GM23338 (cell line): ENCODE results near the gene CDYL.

ENCODE experiments used
- CREB1 ChIP-seq: fragments of 250-450 bp; sonication (Bioruptor Pico); IDR thresholded peaks from 2 replicates; pipeline ENCODE4 v1.5.0; 2020; ENCODE audit warnings: low read depth, mild to moderate bottlenecking, moderate library complexity
- EZH2 ChIP-seq: fragments of 200-600 bp; sonication (generic); IDR thresholded peaks from one replicate; pipeline ENCODE4 v1.8.0; 2017; ENCODE audit warnings: antibody characterized with exemption, mild to moderate bottlenecking, low read depth; ENCODE audit not compliant: unreplicated experiment
- EZH2phosphoT487 ChIP-seq: fragments of 200-600 bp; sonication (generic); IDR thresholded peaks from one replicate; pipeline ENCODE4 v1.8.1; 2018; ENCODE audit warnings: antibody characterized with exemption; ENCODE audit not compliant: unreplicated experiment
- JUNB ChIP-seq: IDR thresholded peaks from one replicate; pipeline ENCODE4 v1.6.1; 2016; ENCODE audit warnings: antibody characterized with exemption; ENCODE audit not compliant: unreplicated experiment
- NANOG ChIP-seq: IDR thresholded peaks from 2 replicates; pipeline ENCODE4 v1.6.1; 2016; ENCODE audit warnings: antibody characterized with exemption, borderline replicate concordance
- POLR2AphosphoS5 ChIP-seq: IDR thresholded peaks from 2 replicates; pipeline ENCODE4 v1.6.1; 2016; ENCODE audit warnings: antibody characterized with exemption, low read depth
- ZNF331 ChIP-seq: fragments of 250-450 bp; sonication (Bioruptor Pico); IDR thresholded peaks from 2 replicates; pipeline ENCODE4 v1.5.0; 2020; ENCODE audit warnings: low read depth, mild to moderate bottlenecking, moderate library complexity
- TF ChIP-seq, protein P1 (sequence below): IDR thresholded peaks from one replicate; pipeline ENCODE4 v1.6.1; 2018; ENCODE audit warnings: antibody characterized with exemption; ENCODE audit not compliant: unreplicated experiment
- TF ChIP-seq, protein P2 (sequence below), 2 experiments: fragments of 200-600 bp in 1 of 2; sonication (generic) in 1 of 2; conservative IDR thresholded peaks; 2 replicates each; pipeline versions ENCODE4 v1.5.1 to v1.6.1; 2016 to 2017; ENCODE audit warnings: antibody characterized with exemption in 2 of 2, low read depth in 2 of 2, mild to moderate bottlenecking in 2 of 2, moderate library complexity in 1 of 2
- TF ChIP-seq, protein P3 (sequence below): fragments of 250-450 bp; sonication (Bioruptor Pico); IDR thresholded peaks from 2 replicates; pipeline ENCODE4 v1.5.0; 2020; ENCODE audit warnings: mild to moderate bottlenecking, moderate library complexity
- TF ChIP-seq, protein P4 (sequence below): IDR thresholded peaks from 2 replicates; pipeline ENCODE4 v1.6.1; 2016; ENCODE audit warnings: antibody characterized with exemption

DNA sequence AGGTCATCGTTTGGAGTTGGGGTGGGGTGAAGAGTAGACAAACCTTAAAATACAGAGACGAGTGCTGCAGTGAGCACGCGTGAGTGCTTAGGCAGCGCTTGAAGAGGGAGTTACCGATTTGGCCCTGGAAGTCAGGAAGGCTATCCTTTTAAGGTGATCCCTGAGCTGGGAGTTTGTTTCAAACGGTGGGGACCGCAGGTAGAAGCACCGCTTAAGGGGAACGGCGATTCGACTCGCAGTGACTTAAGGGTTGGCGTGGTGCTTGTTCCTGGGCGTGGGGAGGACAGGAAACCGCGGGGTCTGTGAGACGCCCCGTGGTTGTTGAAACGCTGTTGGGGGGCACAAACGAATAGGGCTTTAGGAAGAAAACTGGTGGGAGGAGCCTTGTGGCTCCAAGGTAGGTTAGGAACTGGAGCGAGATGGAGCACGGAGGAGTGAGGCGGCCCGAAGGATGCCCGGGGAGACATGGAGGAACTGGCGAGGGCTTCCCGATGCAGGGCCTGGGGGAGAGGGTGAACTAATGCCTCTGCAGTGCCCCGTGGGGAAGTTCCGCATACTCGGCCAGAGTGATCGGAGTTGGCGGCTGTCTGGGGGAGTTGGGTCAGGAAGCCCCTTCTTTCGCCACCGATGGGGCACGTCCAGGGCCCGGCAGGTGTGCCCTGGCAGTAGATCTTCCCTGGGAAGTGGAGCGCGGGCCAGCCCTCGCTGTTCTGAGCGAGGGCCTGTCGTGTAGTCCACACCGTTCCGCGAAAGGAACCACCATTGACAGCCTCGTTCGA, 1.3 kb upstream of the CDYL start:
- TF ChIP-seq, protein P1, sequence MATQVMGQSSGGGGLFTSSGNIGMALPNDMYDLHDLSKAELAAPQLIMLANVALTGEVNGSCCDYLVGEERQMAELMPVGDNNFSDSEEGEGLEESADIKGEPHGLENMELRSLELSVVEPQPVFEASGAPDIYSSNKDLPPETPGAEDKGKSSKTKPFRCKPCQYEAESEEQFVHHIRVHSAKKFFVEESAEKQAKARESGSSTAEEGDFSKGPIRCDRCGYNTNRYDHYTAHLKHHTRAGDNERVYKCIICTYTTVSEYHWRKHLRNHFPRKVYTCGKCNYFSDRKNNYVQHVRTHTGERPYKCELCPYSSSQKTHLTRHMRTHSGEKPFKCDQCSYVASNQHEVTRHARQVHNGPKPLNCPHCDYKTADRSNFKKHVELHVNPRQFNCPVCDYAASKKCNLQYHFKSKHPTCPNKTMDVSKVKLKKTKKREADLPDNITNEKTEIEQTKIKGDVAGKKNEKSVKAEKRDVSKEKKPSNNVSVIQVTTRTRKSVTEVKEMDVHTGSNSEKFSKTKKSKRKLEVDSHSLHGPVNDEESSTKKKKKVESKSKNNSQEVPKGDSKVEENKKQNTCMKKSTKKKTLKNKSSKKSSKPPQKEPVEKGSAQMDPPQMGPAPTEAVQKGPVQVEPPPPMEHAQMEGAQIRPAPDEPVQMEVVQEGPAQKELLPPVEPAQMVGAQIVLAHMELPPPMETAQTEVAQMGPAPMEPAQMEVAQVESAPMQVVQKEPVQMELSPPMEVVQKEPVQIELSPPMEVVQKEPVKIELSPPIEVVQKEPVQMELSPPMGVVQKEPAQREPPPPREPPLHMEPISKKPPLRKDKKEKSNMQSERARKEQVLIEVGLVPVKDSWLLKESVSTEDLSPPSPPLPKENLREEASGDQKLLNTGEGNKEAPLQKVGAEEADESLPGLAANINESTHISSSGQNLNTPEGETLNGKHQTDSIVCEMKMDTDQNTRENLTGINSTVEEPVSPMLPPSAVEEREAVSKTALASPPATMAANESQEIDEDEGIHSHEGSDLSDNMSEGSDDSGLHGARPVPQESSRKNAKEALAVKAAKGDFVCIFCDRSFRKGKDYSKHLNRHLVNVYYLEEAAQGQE = no peak
- TF ChIP-seq, protein P2, sequence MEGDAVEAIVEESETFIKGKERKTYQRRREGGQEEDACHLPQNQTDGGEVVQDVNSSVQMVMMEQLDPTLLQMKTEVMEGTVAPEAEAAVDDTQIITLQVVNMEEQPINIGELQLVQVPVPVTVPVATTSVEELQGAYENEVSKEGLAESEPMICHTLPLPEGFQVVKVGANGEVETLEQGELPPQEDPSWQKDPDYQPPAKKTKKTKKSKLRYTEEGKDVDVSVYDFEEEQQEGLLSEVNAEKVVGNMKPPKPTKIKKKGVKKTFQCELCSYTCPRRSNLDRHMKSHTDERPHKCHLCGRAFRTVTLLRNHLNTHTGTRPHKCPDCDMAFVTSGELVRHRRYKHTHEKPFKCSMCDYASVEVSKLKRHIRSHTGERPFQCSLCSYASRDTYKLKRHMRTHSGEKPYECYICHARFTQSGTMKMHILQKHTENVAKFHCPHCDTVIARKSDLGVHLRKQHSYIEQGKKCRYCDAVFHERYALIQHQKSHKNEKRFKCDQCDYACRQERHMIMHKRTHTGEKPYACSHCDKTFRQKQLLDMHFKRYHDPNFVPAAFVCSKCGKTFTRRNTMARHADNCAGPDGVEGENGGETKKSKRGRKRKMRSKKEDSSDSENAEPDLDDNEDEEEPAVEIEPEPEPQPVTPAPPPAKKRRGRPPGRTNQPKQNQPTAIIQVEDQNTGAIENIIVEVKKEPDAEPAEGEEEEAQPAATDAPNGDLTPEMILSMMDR (conservative IDR thresholded peaks at IDR 0.05; ENCODE audit: low read depth in 2 of 2) = no peak
- TF ChIP-seq ZNF331 (CRISPR knock-in tag) (no peak), POLR2AphosphoS5 (no peak; the same call in none of the 2 replicates), JUNB (no peak), EZH2 (no peak), NANOG (no peak), EZH2phosphoT487 (no peak), CREB1 (CRISPR knock-in tag) (no peak)
- TF ChIP-seq, protein P3, sequence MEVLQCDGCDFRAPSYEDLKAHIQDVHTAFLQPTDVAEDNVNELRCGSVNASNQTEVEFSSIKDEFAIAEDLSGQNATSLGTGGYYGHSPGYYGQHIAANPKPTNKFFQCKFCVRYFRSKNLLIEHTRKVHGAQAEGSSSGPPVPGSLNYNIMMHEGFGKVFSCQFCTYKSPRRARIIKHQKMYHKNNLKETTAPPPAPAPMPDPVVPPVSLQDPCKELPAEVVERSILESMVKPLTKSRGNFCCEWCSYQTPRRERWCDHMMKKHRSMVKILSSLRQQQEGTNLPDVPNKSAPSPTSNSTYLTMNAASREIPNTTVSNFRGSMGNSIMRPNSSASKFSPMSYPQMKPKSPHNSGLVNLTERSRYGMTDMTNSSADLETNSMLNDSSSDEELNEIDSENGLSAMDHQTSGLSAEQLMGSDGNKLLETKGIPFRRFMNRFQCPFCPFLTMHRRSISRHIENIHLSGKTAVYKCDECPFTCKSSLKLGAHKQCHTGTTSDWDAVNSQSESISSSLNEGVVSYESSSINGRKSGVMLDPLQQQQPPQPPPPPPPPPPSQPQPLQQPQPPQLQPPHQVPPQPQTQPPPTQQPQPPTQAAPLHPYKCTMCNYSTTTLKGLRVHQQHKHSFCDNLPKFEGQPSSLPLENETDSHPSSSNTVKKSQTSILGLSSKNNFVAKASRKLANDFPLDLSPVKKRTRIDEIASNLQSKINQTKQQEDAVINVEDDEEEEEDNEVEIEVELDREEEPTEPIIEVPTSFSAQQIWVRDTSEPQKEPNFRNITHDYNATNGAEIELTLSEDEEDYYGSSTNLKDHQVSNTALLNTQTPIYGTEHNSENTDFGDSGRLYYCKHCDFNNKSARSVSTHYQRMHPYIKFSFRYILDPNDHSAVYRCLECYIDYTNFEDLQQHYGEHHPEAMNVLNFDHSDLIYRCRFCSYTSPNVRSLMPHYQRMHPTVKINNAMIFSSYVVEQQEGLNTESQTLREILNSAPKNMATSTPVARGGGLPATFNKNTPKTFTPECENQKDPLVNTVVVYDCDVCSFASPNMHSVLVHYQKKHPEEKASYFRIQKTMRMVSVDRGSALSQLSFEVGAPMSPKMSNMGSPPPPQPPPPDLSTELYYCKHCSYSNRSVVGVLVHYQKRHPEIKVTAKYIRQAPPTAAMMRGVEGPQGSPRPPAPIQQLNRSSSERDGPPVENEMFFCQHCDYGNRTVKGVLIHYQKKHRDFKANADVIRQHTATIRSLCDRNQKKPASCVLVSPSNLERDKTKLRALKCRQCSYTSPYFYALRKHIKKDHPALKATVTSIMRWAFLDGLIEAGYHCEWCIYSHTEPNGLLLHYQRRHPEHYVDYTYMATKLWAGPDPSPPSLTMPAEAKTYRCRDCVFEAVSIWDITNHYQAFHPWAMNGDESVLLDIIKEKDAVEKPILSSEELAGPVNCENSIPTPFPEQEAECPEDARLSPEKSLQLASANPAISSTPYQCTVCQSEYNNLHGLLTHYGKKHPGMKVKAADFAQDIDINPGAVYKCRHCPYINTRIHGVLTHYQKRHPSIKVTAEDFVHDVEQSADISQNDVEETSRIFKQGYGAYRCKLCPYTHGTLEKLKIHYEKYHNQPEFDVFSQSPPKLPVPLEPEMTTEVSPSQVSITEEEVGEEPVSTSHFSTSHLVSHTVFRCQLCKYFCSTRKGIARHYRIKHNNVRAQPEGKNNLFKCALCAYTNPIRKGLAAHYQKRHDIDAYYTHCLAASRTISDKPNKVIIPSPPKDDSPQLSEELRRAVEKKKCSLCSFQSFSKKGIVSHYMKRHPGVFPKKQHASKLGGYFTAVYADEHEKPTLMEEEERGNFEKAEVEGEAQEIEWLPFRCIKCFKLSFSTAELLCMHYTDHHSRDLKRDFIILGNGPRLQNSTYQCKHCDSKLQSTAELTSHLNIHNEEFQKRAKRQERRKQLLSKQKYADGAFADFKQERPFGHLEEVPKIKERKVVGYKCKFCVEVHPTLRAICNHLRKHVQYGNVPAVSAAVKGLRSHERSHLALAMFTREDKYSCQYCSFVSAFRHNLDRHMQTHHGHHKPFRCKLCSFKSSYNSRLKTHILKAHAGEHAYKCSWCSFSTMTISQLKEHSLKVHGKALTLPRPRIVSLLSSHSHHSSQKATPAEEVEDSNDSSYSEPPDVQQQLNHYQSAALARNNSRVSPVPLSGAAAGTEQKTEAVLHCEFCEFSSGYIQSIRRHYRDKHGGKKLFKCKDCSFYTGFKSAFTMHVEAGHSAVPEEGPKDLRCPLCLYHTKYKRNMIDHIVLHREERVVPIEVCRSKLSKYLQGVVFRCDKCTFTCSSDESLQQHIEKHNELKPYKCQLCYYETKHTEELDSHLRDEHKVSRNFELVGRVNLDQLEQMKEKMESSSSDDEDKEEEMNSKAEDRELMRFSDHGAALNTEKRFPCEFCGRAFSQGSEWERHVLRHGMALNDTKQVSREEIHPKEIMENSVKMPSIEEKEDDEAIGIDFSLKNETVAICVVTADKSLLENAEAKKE (CRISPR knock-in tag) = no peak
- TF ChIP-seq, protein P4, sequence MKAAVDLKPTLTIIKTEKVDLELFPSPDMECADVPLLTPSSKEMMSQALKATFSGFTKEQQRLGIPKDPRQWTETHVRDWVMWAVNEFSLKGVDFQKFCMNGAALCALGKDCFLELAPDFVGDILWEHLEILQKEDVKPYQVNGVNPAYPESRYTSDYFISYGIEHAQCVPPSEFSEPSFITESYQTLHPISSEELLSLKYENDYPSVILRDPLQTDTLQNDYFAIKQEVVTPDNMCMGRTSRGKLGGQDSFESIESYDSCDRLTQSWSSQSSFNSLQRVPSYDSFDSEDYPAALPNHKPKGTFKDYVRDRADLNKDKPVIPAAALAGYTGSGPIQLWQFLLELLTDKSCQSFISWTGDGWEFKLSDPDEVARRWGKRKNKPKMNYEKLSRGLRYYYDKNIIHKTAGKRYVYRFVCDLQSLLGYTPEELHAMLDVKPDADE = no peak
